ENCODE results near the gene CFAP221.

The CFAP221 gene

DNA sequence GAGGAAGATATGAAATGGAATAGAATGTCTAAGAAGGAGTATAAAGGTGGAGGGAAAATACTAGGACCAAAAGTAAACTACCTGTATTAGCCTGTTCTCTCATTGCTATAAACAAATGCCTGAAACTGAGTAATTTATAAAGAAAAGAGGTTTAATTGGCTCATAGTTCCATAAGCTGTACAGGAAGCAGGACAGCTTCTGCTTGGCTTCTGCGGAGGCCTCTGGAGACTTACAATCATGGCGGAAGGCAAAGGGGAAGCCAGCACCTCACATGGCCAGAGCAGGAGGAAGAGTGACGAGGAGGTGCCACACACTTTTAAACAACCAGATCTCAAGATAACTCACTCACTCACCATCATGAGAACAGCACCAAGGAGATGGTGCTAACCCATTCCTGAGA lies 101.9 kb downstream of the CFAP221 start:
- Histone ChIP-seq H3K4me3 (ENCODE audit: low read depth, low read length) (no peak overlapping the region), H3K27ac (no peak overlapping the region), H3K27me3 (replicated peaks) (no peaks in the 10 kb centered on the region), H3K36me3 (replicated peaks) (no peaks in the 10 kb centered on the region)
- DNase-seq = no peak
- in situ Hi-C loops (cut with HindIII; ENCODE audit: low pct_ligation_motif_present, low sequenced_read_pairs) = no loop called here
- TF ChIP-seq, protein P1, sequence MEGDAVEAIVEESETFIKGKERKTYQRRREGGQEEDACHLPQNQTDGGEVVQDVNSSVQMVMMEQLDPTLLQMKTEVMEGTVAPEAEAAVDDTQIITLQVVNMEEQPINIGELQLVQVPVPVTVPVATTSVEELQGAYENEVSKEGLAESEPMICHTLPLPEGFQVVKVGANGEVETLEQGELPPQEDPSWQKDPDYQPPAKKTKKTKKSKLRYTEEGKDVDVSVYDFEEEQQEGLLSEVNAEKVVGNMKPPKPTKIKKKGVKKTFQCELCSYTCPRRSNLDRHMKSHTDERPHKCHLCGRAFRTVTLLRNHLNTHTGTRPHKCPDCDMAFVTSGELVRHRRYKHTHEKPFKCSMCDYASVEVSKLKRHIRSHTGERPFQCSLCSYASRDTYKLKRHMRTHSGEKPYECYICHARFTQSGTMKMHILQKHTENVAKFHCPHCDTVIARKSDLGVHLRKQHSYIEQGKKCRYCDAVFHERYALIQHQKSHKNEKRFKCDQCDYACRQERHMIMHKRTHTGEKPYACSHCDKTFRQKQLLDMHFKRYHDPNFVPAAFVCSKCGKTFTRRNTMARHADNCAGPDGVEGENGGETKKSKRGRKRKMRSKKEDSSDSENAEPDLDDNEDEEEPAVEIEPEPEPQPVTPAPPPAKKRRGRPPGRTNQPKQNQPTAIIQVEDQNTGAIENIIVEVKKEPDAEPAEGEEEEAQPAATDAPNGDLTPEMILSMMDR (IDR thresholded peaks at IDR 0.05; ENCODE audit: low read depth, low read length, missing control alignments) = no peak

DNA sequence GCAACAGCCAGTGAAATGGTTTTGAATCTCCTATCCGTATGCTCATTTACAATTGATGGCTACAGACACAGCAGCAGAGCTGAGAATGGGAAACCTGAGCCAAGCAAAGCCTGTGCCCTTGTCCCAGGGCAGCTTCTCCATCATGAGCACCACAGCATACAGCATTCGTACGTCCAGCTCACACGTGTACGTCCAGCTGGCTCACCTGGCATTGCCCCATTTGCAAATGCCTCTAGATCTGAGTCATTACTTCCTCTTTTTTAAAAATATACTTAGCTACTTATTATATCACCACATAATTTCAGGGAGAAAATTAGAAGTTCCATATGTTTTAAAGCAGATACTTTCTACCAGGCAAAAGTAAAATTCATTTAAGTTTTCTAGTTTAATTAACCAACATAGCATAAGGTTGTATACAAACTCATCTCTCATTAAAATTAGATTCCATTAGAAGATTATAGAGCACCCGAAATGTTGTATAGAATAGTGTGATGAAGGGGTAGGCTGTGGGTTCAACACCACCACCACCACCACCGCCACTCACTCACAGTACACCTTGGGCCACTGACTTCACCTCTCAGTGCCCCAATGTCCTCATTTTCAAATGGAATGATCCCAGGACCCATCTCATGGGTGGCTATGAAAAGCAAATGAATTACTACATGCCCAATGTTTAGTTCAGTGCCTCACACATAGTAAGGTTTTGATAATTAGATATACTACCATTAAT lies 103.4 kb downstream of the CFAP221 start:
- no peak overlapping the region for H3K27ac ChIP-seq
- no peaks in the 10 kb centered on the region for H3K36me3 ChIP-seq (replicated peaks)
- no peak overlapping the region for H3K4me3 ChIP-seq (ENCODE audit: low read depth, low read length)
- TF ChIP-seq, protein P1 (IDR thresholded peaks at IDR 0.05; ENCODE audit: low read depth, low read length, missing control alignments) = no peak
- no peak for DNase-seq
- in situ Hi-C loops (cut with HindIII; ENCODE audit: low pct_ligation_motif_present, low sequenced_read_pairs) = no loop called here
- H3K27me3 ChIP-seq (replicated peaks) = no peaks in the 10 kb centered on the region

DNA sequence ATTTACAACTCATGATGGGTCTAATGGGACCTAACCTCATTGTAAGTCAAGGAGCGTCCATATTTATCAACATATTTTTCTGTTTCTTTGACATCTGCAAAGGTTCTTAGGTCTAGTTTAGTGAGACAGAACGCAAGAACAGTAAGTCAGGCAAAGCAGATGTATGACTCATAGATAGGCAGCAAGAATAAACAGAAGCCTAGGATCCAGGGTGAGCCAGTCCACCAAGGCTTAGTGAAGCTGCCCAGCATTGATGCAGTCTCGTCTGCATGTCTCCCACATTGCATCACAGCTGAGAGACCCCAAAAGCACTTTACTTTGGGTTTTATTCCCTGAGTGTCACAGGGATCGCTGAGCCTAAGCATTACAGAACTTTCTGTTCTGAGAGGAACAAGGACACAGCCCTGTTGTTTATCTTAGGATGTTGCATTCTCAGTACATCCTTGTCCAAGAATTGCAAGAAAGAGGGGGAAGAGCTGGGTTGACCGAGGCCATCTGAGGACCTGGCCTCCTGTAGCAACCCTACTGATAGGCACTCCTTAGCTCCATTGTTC lies 105.2 kb downstream of the CFAP221 start:
- DNase-seq = peak; percentile 67
- TF ChIP-seq, protein P1 (IDR thresholded peaks at IDR 0.05; ENCODE audit: low read depth, low read length, missing control alignments) = no peak
- Histone ChIP-seq H3K4me3 (ENCODE audit: low read depth, low read length) (no peak overlapping the region), H3K36me3 (replicated peaks) (no peaks in the 10 kb centered on the region), H3K27ac (no peak overlapping the region), H3K27me3 (replicated peaks) (no peaks in the 10 kb centered on the region)
- in situ Hi-C loops (cut with HindIII; ENCODE audit: low pct_ligation_motif_present, low sequenced_read_pairs) = no loop called here

DNA sequence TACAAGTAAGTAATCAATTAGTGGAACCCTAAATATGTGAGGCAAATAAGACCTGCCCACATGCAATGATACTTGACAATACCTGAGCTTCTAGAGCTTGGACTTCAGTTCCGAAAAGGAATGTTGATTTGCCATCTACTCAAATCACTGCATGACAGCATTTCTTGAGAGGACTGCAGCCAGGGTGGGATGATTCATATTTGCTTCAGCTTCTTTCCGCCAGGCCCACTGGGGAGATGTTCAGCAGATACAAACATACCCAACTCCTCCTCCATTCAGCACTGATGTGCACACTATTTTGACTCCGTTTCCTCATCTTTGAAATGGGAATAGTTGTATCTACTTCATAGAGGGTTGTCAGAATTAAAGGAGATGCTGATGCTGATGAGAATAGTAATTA lies 106.0 kb downstream of the CFAP221 start:
- Histone ChIP-seq H3K36me3 (replicated peaks) (no peaks in the 10 kb centered on the region), H3K4me3 (ENCODE audit: low read depth, low read length) (no peak overlapping the region), H3K27ac (no peak overlapping the region), H3K27me3 (replicated peaks) (no peaks in the 10 kb centered on the region)
- in situ Hi-C loops (cut with HindIII; ENCODE audit: low pct_ligation_motif_present, low sequenced_read_pairs) = no loop called here
- TF ChIP-seq, protein P1 (IDR thresholded peaks at IDR 0.05; ENCODE audit: low read depth, low read length, missing control alignments) = no peak
- peak; percentile 48 for DNase-seq

DNA sequence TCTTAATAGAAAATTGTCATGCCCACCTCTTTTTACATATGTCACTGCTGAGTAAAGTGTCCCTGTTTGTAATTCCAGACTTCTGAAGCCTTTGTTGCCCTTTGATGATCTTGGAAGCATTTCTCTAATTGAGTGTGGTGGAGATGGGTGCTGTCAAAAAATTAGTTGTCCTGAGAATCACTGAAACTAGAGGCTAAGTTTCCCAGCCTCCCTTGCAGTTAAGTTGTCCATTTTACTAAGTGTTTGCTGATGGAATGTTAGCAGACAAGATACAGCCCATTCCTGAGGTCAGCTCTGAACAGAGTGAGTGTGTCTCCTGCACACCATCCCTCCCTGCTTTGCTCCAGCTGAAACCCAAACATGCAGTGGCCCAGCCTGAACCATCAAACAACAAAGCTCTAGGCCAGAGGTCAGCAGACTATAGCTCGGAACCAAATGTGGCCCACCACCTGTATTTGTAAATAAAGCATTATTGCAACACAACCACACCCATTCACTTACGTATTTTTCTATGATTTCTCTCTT lies 106.7 kb downstream of the CFAP221 start:
- H3K36me3 ChIP-seq (replicated peaks) = no peaks in the 10 kb centered on the region
- H3K27ac ChIP-seq = no peak overlapping the region
- TF ChIP-seq, protein P1 (IDR thresholded peaks at IDR 0.05; ENCODE audit: low read depth, low read length, missing control alignments) = no peak
- no peak overlapping the region for H3K4me3 ChIP-seq (ENCODE audit: low read depth, low read length)
- H3K27me3 ChIP-seq (replicated peaks) = peaks cover 4% of the 10 kb centered on the region
- in situ Hi-C loops (cut with HindIII; ENCODE audit: low pct_ligation_motif_present, low sequenced_read_pairs) = no loop called here
- no peak for DNase-seq

Measured in brain microvascular endothelial cell (primary cell).